Right renal cortex interstitium (tissue), 3 donors: ENCODE data around the gene KLHL30. TPM values are rescaled to one million over a fixed set of nuclear protein-coding genes. Genes with fewer than 3 reads are reported as not detected.

ENCODE experiments used
- DNase-seq, 3 donors: peaks; one replicate each; pipeline ENCODE4 v3.0.0-alpha.2; 2013; ENCODE audit warnings: low read depth in 3 of 3, low spot score in 2 of 3
- polyA plus RNA-seq, 3 donors: library from polyadenylated mRNA; unstranded; fragments of 120-200 nt; gene quantifications; one replicate each; pipeline ENCODE4 v1.2.1, GENCODE V29; 2013; ENCODE audit not compliant: insufficient read length in 3 of 3

The KLHL30 gene
- polyA plus RNA-seq, 3 donors = 0.18 to 0.24 (median 0.22) TPM

- no peak for DNase-seq
Measured at GRCh38 chr2:238130111-238130695, 8.3 kb upstream of the KLHL30 start.

GRCh38 chr2:238130696-238131628, 7.5 kb upstream of the KLHL30 start:
- no peak for DNase-seq

- no peak for DNase-seq
Measured at GRCh38 chr2:238131761-238132462, 6.6 kb upstream of the KLHL30 start.

GRCh38 chr2:238132463-238133450, 5.7 kb upstream of the KLHL30 start:
- DNase-seq = no peak

GRCh38 chr2:238133499-238134392, 4.7 kb upstream of the KLHL30 start:
- DNase-seq = no peak

- DNase-seq = no peak
Measured at GRCh38 chr2:238134393-238134785, 4.1 kb upstream of the KLHL30 start.

GRCh38 chr2:238135601-238136150, 2.8 kb upstream of the KLHL30 start:
- DNase-seq = no peak

- no peak for DNase-seq
Measured at GRCh38 chr2:238136820-238137537, 1.5 kb upstream of the KLHL30 start.

GRCh38 chr2:238137885-238138284, 583 bp upstream of the KLHL30 start:
- no peak for DNase-seq

GRCh38 chr2:238139196-238140039, 950 bp downstream of the KLHL30 start:
- no peak for DNase-seq

GRCh38 chr2:238140040-238140439, 1.6 kb downstream of the KLHL30 start:
- no peak for DNase-seq

GRCh38 chr2:238140721-238141540, 2.5 kb downstream of the KLHL30 start:
- DNase-seq = no peak

- DNase-seq = no peak
Measured at GRCh38 chr2:238141541-238142318, 3.3 kb downstream of the KLHL30 start.

GRCh38 chr2:238142382-238143205, 4.1 kb downstream of the KLHL30 start:
- no peak for DNase-seq
